ENCODE measurements around the gene CAMTA1. TPM values are rescaled to one million over a fixed set of nuclear protein-coding genes. Genes with fewer than 3 reads are reported as not detected.

CAMTA1 gene
- total RNA-seq, 1 experiment from 2014 or later, result 69.5 TPM

DNA sequence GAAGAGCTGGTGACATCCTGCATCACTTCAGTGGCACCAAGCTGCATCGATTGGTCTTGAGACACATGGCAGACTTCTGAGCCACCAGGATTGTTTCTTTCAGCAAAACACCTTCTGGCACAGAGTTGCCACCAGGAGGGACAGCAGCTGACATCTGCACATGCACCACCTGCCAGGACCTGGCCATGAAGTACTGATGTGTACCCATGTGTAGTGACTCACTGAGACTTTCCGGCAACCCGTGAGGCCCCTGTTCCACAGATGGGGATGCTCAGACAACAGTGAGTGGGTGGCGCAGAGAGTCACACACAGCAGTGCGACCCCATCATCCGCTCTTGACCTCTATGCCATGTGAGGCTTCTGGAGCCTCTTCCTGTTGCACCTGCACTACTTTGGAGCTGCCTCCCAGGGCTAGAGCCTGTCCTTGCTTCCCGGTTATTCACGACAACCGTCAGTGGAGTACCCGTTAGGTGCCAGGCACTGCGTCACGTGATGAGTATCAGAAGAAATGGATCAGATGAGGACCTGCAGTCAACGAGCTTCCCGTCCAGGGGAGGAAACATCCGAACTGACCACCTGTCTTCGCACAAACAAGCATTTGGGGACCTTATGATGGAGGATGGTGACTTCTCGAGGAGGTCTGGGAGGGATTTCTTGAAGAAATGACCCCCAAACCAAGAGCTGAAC is 905.4 kb downstream of the CAMTA1 start:
- no peak overlapping the region for H3K4me3 ChIP-seq (replicated peaks in 1 of 2; ENCODE audit: low read depth in 1 of 2, low read length in 2 of 2)
- H3K9me3 ChIP-seq (ENCODE audit: control insufficient read depth in 1 of 2, insufficient read depth in 1 of 2, low read depth in 1 of 2, low read length in 2 of 2), result peaks cover 0 to 7% of the 10 kb centered on the region in 2 experiments; a peak in 1 of 4 replicates
- no peaks in the 10 kb centered on the region for H3K4me1 ChIP-seq (ENCODE audit: control insufficient read depth in 1 of 2, insufficient read depth in 2 of 2, low read length in 2 of 2)
- intact Hi-C loops (cut with micrococcal nuclease), result no loop called here
- H3K4me2 ChIP-seq (ENCODE audit: low read length), result no peak overlapping the region
- no peak overlapping the region for H3K9ac ChIP-seq (ENCODE audit: low read length)
- no peaks in the 10 kb centered on the region for H3K9me2 ChIP-seq (ENCODE audit: insufficient read depth)
- H2AFZ ChIP-seq (ENCODE audit: low read depth, low read length, poor library complexity, severe bottlenecking), result no peak overlapping the region
- RAD21 ChIA-PET (ENCODE audit: low non-redundant PET in 1 of 2, low total read pairs in 2 of 2, uncharacterized antibody in 2 of 2, unreplicated experiment in 2 of 2), result no interaction called here
- no peaks in the 10 kb centered on the region for H3K79me2 ChIP-seq (ENCODE audit: insufficient read depth, low read length)
- no peak for TF ChIP-seq CBX3 (IDR thresholded peaks at IDR 0.05; ENCODE audit: low read depth)
- TF ChIP-seq, protein P1, sequence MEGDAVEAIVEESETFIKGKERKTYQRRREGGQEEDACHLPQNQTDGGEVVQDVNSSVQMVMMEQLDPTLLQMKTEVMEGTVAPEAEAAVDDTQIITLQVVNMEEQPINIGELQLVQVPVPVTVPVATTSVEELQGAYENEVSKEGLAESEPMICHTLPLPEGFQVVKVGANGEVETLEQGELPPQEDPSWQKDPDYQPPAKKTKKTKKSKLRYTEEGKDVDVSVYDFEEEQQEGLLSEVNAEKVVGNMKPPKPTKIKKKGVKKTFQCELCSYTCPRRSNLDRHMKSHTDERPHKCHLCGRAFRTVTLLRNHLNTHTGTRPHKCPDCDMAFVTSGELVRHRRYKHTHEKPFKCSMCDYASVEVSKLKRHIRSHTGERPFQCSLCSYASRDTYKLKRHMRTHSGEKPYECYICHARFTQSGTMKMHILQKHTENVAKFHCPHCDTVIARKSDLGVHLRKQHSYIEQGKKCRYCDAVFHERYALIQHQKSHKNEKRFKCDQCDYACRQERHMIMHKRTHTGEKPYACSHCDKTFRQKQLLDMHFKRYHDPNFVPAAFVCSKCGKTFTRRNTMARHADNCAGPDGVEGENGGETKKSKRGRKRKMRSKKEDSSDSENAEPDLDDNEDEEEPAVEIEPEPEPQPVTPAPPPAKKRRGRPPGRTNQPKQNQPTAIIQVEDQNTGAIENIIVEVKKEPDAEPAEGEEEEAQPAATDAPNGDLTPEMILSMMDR (IDR thresholded peaks at IDR 0.05 in 2 of 3, conservative IDR thresholded peaks at IDR 0.05 in 1 of 3; ENCODE audit: borderline replicate concordance in 1 of 3, insufficient read depth in 1 of 3, low read depth in 2 of 3, low read length in 2 of 3), result no peak
- no peak for TF ChIP-seq JUND (IDR thresholded peaks at IDR 0.05)
- no peak for TF ChIP-seq EGR1 (IDR thresholded peaks at IDR 0.05; ENCODE audit: low read depth)
- TF ChIP-seq, protein P2, sequence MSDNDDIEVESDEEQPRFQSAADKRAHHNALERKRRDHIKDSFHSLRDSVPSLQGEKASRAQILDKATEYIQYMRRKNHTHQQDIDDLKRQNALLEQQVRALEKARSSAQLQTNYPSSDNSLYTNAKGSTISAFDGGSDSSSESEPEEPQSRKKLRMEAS (IDR thresholded peaks at IDR 0.05), result no peak
- TF ChIP-seq, protein P3, sequence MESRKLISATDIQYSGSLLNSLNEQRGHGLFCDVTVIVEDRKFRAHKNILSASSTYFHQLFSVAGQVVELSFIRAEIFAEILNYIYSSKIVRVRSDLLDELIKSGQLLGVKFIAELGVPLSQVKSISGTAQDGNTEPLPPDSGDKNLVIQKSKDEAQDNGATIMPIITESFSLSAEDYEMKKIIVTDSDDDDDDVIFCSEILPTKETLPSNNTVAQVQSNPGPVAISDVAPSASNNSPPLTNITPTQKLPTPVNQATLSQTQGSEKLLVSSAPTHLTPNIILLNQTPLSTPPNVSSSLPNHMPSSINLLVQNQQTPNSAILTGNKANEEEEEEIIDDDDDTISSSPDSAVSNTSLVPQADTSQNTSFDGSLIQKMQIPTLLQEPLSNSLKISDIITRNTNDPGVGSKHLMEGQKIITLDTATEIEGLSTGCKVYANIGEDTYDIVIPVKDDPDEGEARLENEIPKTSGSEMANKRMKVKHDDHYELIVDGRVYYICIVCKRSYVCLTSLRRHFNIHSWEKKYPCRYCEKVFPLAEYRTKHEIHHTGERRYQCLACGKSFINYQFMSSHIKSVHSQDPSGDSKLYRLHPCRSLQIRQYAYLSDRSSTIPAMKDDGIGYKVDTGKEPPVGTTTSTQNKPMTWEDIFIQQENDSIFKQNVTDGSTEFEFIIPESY (IDR thresholded peaks at IDR 0.05; ENCODE audit: extremely low read depth, insufficient replicate concordance, low read length), result no peak
- no peak for TF ChIP-seq POLR2A (IDR thresholded peaks at IDR 0.05; ENCODE audit: borderline replicate concordance, extremely low read depth, insufficient read depth, insufficient read length)
- no peak for TF ChIP-seq EZH2phosphoT487 (IDR thresholded peaks at IDR 0.05; ENCODE audit: borderline replicate concordance)
- TF ChIP-seq EZH2 (IDR thresholded peaks at IDR 0.05), result no peak
- TF ChIP-seq SRF (IDR thresholded peaks at IDR 0.05; ENCODE audit: low read depth), result no peak
- no peak for TF ChIP-seq SIN3A (IDR thresholded peaks at IDR 0.05; ENCODE audit: low read depth)
- TF ChIP-seq SP1 (IDR thresholded peaks at IDR 0.05; ENCODE audit: low read depth), result no peak
- TF ChIP-seq ZFX (IDR thresholded peaks at IDR 0.05), result no peak
- TF ChIP-seq CEBPB (IDR thresholded peaks at IDR 0.05; ENCODE audit: low read depth), result no peak
- DNase-seq (ENCODE audit: low read depth, low spot score) (no peak), ATAC-seq (no peak)
- H3K27me3 ChIP-seq (ENCODE audit: insufficient read depth, low read length), result 0 out of 2 replicates have a peak, but pooled peaks cover 2% of the 10 kb centered on the region
- CTCF ChIA-PET, result no interaction called here
- no peaks in the 10 kb centered on the region for H4K20me1 ChIP-seq (ENCODE audit: insufficient read depth)
- no peak overlapping the region for H3K27ac ChIP-seq (ENCODE audit: low read depth, low read length)
- no TSS peak for BruUV-seq (replicated peaks)
- no peaks in the 10 kb centered on the region for H3K36me3 ChIP-seq (ENCODE audit: control insufficient read depth in 1 of 2, insufficient read depth in 2 of 2, low read length in 2 of 2)
- POLR2A ChIA-PET, result no interaction called here

Measured in HCT116 (cell line).